Urinary bladder (tissue), 4 donors: ENCODE results near the gene HBS1L. TPM values are rescaled to one million over a fixed set of nuclear protein-coding genes. Genes with fewer than 3 reads are reported as not detected.

Experiments used
- DNase-seq: peaks from one replicate; pipeline ENCODE4 v3.0.0-alpha.2; 2015; ENCODE audit errors: extremely low spot score
- H3K27ac ChIP-seq: one replicate; pipeline ENCODE4 v1.5.1; 2013; ENCODE audit warnings: low read depth, mild to moderate bottlenecking, moderate library complexity
- H3K36me3 ChIP-seq: one replicate; pipeline ENCODE4 v1.6.1; 2013; ENCODE audit warnings: mild to moderate bottlenecking, moderate library complexity; ENCODE audit not compliant: insufficient read depth
- H3K4me1 ChIP-seq: one replicate; pipeline ENCODE4 v1.6.1; 2013; ENCODE audit warnings: mild to moderate bottlenecking, moderate library complexity; ENCODE audit not compliant: insufficient read depth
- H3K4me3 ChIP-seq: one replicate; pipeline ENCODE4 v1.5.1; 2013; ENCODE audit warnings: low read depth, low read length
- WGBS: extraction: QIAGEN DNeasy Blood & Tissue Kit; methylation state at CpG from one replicate; pipeline ENCODE4 v1.1.7; 2013; 5-methylcytosine and 5-hydroxymethylcytosine counted together
- polyA plus RNA-seq: library from polyadenylated mRNA; stranded (reverse); fragments of 200-250 nt; gene quantifications from one replicate; pipeline ENCODE4 v1.2.3, GENCODE V29; 2013
- total RNA-seq: library from RNA; depleted of rRNA; stranded (reverse); fragments of >200 nt; gene quantifications from one replicate; pipeline ENCODE4 v1.2.3, GENCODE V29; 2014
- donor health status: healthy with polysubstance abuse.
- donor health status: healthy.

The HBS1L gene
- total and polyA plus RNA-seq, 2 donors: 47.3 to 105 TPM

GRCh38 chr6:134934793-134935485 is 119.7 kb downstream of the HBS1L start:
- no peak overlapping the region for H3K27ac ChIP-seq
- H3K4me3 ChIP-seq: no peak overlapping the region
- WGBS: 89% methylated on average over 5 of the region's 5 CpGs
- H3K36me3 ChIP-seq: no peaks in the 10 kb centered on the region
- no peak for DNase-seq
- H3K4me1 ChIP-seq: no peaks in the 10 kb centered on the region

DNA sequence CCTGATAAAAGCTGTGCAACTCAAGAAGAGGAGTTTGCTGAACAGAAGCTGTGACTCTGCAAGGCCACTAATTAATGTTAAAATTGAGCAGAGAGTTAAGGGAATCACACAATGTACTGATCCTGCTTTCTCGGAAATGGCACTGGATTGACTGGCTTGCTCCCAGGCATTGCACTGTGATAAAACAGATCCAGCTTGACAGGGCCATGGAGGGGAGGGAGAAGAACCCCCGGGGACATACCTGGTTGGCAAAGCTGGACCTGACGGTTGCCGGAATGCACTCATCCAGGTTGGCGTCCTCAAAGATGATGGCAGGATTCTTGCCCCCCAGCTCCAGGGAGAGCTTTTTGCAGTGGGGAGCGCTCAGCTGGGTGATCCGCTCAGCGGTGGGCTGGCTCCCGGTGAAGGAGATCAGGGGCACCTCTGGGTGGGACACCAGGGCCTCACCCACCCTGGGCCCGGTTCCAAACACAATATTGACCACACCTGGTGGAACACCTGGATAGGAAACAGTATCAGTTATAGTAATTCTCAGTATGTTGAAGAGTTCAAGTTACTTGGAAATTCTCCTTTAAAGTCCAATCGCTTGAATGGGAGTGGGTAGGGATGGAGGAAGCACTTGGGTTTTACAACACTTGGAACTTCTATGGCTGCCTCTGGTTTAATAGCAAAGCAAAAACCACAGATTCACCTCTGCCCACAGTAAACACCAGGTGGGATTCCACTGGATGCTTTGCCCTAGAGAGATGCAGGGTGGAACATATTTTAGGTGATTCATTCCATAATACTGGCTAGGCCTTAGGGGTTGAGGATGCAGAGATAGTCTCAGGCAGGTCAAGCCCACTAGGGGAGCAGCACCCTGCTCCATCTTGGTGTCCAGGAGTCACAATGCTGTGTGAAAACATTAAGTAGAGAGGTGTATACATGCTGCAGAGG is 121.8 kb downstream of the HBS1L start:
- H3K4me1 ChIP-seq: no peaks in the 10 kb centered on the region
- no peak for DNase-seq
- no peak overlapping the region for H3K27ac ChIP-seq
- WGBS: 93% methylated on average over 11 of the region's 11 CpGs
- no peak overlapping the region for H3K4me3 ChIP-seq
- H3K36me3 ChIP-seq: no peaks in the 10 kb centered on the region

GRCh38 chr6:134932098-134932497 is 122.5 kb downstream of the HBS1L start:
- no peak overlapping the region for H3K27ac ChIP-seq
- no peak for DNase-seq
- 65% methylated on average over 5 of the region's 5 CpGs for WGBS
- H3K4me1 ChIP-seq: no peaks in the 10 kb centered on the region
- no peak overlapping the region for H3K4me3 ChIP-seq
- no peaks in the 10 kb centered on the region for H3K36me3 ChIP-seq

GRCh38 chr6:134930463-134930862 is 124.2 kb downstream of the HBS1L start:
- DNase-seq: no peak
- Histone ChIP-seq H3K4me3 (no peak overlapping the region), H3K36me3 (no peaks in the 10 kb centered on the region), H3K4me1 (no peaks in the 10 kb centered on the region), H3K27ac (no peak overlapping the region)
- WGBS: 90% methylated on average over 6 of the region's 6 CpGs

- no peak for DNase-seq
- Histone ChIP-seq H3K4me3 (no peak overlapping the region), H3K4me1 (no peaks in the 10 kb centered on the region), H3K27ac (no peak overlapping the region), H3K36me3 (no peaks in the 10 kb centered on the region)
- 84% methylated on average over 6 of the region's 6 CpGs for WGBS
These were observed 126.3 kb downstream of the HBS1L start for GRCh38 chr6:134928151-134928900.

GRCh38 chr6:134925800-134926199 is 128.8 kb downstream of the HBS1L start:
- DNase-seq: no peak
- Histone ChIP-seq H3K4me1 (no peaks in the 10 kb centered on the region), H3K27ac (no peak overlapping the region), H3K4me3 (no peak overlapping the region), H3K36me3 (no peaks in the 10 kb centered on the region)
- 80% methylated on average over 3 of the region's 3 CpGs for WGBS

DNA sequence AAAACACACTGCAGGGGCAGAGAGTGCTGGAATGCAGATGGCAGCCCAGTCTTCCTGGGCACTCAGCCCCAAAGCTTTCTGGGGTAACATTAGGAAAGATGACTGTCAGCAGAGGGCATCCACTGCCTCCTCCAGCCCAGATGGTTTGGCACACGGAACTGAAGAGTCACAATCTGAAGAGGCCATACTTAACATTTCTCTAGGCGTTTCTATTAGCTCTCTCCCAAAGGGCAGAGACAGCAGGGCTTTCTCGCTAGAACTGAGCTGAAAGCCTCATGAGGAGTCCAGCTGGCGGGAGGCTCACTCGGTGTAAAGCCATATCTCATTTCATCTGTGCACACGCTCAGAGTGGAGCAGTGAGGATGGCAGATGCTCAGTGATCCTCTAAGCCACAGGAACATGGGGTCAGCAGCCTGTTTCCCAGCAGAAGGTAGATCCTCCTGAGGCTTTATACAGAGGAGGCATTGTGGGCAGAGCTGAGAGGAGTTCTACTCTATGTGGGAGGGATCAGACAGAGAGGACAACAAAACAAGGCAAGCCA is 132.8 kb downstream of the HBS1L start:
- Histone ChIP-seq H3K4me3 (no peak overlapping the region), H3K27ac (no peak overlapping the region), H3K36me3 (no peaks in the 10 kb centered on the region), H3K4me1 (no peaks in the 10 kb centered on the region)
- DNase-seq: no peak
- WGBS: 82% methylated on average over 6 of the region's 6 CpGs

GRCh38 chr6:134921276-134921675 is 133.3 kb downstream of the HBS1L start:
- Histone ChIP-seq H3K4me1 (no peaks in the 10 kb centered on the region), H3K4me3 (no peak overlapping the region), H3K36me3 (no peaks in the 10 kb centered on the region), H3K27ac (no peak overlapping the region)
- no peak for DNase-seq
- WGBS: 85% methylated on average over 5 of the region's 5 CpGs

DNA sequence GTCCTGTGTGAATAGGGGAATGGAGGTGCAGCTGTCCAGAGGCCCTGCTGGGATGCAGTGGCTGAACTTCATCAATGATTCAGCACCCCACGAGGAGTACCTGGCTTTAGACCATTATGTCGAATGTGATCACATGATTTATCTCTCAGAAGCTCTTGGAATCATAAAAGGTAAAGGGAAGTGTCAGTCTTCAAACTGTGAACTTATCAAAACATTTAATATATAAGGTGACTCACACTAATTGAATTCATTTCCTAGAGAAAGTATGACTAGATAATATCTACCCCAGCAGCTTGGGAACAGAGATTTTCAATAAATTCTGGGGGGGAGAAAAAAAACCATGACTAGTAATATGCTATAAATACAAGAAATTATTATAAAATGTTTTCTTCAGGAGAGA is 134.2 kb downstream of the HBS1L start:
- 60% methylated on average over 2 of the region's 2 CpGs for WGBS
- Histone ChIP-seq H3K27ac (no peak overlapping the region), H3K36me3 (no peaks in the 10 kb centered on the region), H3K4me3 (no peak overlapping the region), H3K4me1 (no peaks in the 10 kb centered on the region)
- DNase-seq: no peak

GRCh38 chr6:134918418-134918961 is 136.1 kb downstream of the HBS1L start:
- H3K36me3 ChIP-seq: no peaks in the 10 kb centered on the region
- no peak for DNase-seq
- 93% methylated on average over 17 of the region's 17 CpGs for WGBS
- no peaks in the 10 kb centered on the region for H3K4me1 ChIP-seq
- H3K4me3 ChIP-seq: no peak overlapping the region
- H3K27ac ChIP-seq: no peak overlapping the region

GRCh38 chr6:134911547-134911946 is 143.1 kb downstream of the HBS1L start:
- WGBS: 97% methylated on average over 1 of the region's 1 CpG
- no peak for DNase-seq
- H3K36me3 ChIP-seq: no peaks in the 10 kb centered on the region
- no peaks in the 10 kb centered on the region for H3K4me1 ChIP-seq
- H3K4me3 ChIP-seq: no peak overlapping the region
- no peak overlapping the region for H3K27ac ChIP-seq

DNA sequence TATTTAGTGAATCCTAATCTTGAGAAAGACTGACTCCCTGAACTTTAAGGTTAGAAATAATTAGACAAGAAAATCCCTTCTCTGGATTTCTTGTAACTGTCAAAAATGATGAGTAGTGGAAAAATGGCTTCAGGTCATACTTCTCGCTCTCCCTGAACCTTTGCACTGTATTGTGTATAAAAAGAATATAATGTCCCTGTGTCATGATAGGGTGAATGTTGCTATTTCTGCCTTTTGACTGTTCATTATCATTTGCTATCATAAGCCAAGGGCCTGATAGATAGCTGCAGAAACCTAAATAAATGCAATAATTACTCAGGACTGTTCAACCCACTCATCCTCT is 144.1 kb downstream of the HBS1L start:
- no peak for DNase-seq
- Histone ChIP-seq H3K4me1 (no peaks in the 10 kb centered on the region), H3K27ac (no peak overlapping the region), H3K36me3 (no peaks in the 10 kb centered on the region), H3K4me3 (no peak overlapping the region)
- 79% methylated on average over 1 of the region's 1 CpG for WGBS
